Measurements from ENCODE around the gene MYH13. TPM values are rescaled to one million over a fixed set of nuclear protein-coding genes. Genes with fewer than 3 reads are reported as not detected.

MYH13 gene
- total and polyA plus RNA-seq, 10 donors: 0.02 to 0.19 (median 0.06) TPM; not detected in 5

- peaks cover 0 to 5% (median 0%) of the 10 kb centered on the region in 7 donors for H3K27me3 ChIP-seq (replicated peaks in 1 of 7)
- H3K36me3 ChIP-seq: no peaks in the 10 kb centered on the region
- no peaks in the 10 kb centered on the region for H3K9me3 ChIP-seq
- no peak for DNase-seq
- TF ChIP-seq, protein P1, sequence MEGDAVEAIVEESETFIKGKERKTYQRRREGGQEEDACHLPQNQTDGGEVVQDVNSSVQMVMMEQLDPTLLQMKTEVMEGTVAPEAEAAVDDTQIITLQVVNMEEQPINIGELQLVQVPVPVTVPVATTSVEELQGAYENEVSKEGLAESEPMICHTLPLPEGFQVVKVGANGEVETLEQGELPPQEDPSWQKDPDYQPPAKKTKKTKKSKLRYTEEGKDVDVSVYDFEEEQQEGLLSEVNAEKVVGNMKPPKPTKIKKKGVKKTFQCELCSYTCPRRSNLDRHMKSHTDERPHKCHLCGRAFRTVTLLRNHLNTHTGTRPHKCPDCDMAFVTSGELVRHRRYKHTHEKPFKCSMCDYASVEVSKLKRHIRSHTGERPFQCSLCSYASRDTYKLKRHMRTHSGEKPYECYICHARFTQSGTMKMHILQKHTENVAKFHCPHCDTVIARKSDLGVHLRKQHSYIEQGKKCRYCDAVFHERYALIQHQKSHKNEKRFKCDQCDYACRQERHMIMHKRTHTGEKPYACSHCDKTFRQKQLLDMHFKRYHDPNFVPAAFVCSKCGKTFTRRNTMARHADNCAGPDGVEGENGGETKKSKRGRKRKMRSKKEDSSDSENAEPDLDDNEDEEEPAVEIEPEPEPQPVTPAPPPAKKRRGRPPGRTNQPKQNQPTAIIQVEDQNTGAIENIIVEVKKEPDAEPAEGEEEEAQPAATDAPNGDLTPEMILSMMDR (IDR thresholded peaks at IDR 0.05 in 8 of 11, conservative IDR thresholded peaks at IDR 0.05 in 3 of 11): no peak
- TF ChIP-seq POLR2A (IDR thresholded peaks at IDR 0.05) (no peak), POLR2AphosphoS5 (IDR thresholded peaks at IDR 0.05) (no peak)
- intact Hi-C loops (cut with DNase I; ENCODE audit: low total_unique reads): no loop called here
- WGBS, 5 donors: 32 to 81% (median 50%) methylated on average over 3 of the region's 3 CpGs
- peak overlapping the region in 2 of 8 donors; percentile 8 to 22 for H3K4me3 ChIP-seq
- H3K27ac ChIP-seq: peak overlapping the region in 7 of 8 donors; percentile 28 to 88 (median 70)
- peaks cover 0 to 42% (median 11%) of the 10 kb centered on the region in 6 donors for H3K4me1 ChIP-seq
Observed at GRCh38 chr17:10278218-10278617, 94.6 kb downstream of the MYH13 start.

GRCh38 chr17:10276436-10276835 is 96.4 kb downstream of the MYH13 start:
- WGBS, 5 donors: 45 to 55% (median 48%) methylated on average over 3 of the region's 3 CpGs
- Histone ChIP-seq H3K36me3 (no peaks in the 10 kb centered on the region), H3K27me3 (replicated peaks in 1 of 7) (peaks cover 0 to 5% (median 0%) of the 10 kb centered on the region in 7 donors), H3K9me3 (no peaks in the 10 kb centered on the region), H3K4me1 (peaks cover 0 to 47% (median 11%) of the 10 kb centered on the region in 6 donors), H3K4me3 (peak overlapping the region in 2 of 8 donors; percentile 6 to 18), H3K27ac (peak overlapping the region in 7 of 8 donors; percentile 70 to 88 (median 82))
- DNase-seq: no peak
- TF ChIP-seq POLR2AphosphoS5 (IDR thresholded peaks at IDR 0.05): no peak
- TF ChIP-seq, protein P1 (IDR thresholded peaks at IDR 0.05 in 8 of 11, conservative IDR thresholded peaks at IDR 0.05 in 3 of 11): no peak
- TF ChIP-seq POLR2A (IDR thresholded peaks at IDR 0.05): no peak
- intact Hi-C loops (cut with DNase I; ENCODE audit: low total_unique reads): no loop called here

- H3K27ac ChIP-seq: peak overlapping the region; percentile 6 to 88 (median 80)
- no peaks in the 10 kb centered on the region for H3K9me3 ChIP-seq
- intact Hi-C loops (cut with DNase I; ENCODE audit: low total_unique reads): no loop called here
- peaks cover 0 to 47% (median 11%) of the 10 kb centered on the region in 6 donors for H3K4me1 ChIP-seq
- no peak overlapping the region for H3K4me3 ChIP-seq
- no peaks in the 10 kb centered on the region for H3K36me3 ChIP-seq
- no peak for DNase-seq
- H3K27me3 ChIP-seq (replicated peaks in 1 of 7): peaks cover 0 to 5% (median 0%) of the 10 kb centered on the region in 7 donors
- WGBS, 5 donors: 76 to 87% (median 83%) methylated on average over 8 of the region's 8 CpGs
- TF ChIP-seq, protein P1 (IDR thresholded peaks at IDR 0.05 in 8 of 11, conservative IDR thresholded peaks at IDR 0.05 in 3 of 11): no peak
- no peak for TF ChIP-seq POLR2AphosphoS5 (IDR thresholded peaks at IDR 0.05)
- no peak for TF ChIP-seq POLR2A (IDR thresholded peaks at IDR 0.05)
Observed at GRCh38 chr17:10275418-10275817, 97.4 kb downstream of the MYH13 start.

DNA sequence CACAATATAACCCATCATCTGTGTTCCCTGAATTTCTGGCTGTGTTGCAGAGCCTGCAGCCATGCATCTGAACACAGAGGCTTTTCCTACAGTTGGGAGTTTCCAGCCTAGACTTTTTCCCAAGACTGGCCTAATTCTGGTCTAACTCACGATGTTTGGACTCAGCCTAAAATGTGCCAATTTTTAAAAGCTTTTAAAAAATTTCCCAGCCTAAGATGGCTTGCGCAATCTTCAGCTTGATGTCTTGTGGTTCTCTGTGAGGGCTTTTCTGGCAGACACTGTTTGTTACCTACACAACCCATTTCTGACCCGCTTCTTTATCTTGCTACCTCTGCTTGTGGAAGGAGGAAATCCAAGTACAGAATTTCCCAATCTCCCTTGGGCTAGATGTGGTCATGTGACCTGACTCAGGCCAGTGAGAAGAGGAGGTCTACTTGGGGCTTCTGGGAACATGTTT is 101.7 kb downstream of the MYH13 start:
- WGBS, 5 donors: 61 to 72% (median 66%) methylated on average over 3 of the region's 3 CpGs
- Histone ChIP-seq H3K36me3 (no peaks in the 10 kb centered on the region), H3K27ac (no peak overlapping the region), H3K4me1 (peaks cover 0 to 24% (median 10%) of the 10 kb centered on the region in 6 donors), H3K27me3 (replicated peaks in 1 of 7) (peaks cover 0 to 5% (median 0%) of the 10 kb centered on the region in 7 donors), H3K9me3 (no peaks in the 10 kb centered on the region), H3K4me3 (no peak overlapping the region)
- no peak for DNase-seq
- TF ChIP-seq, protein P1 (IDR thresholded peaks at IDR 0.05 in 8 of 11, conservative IDR thresholded peaks at IDR 0.05 in 3 of 11): no peak
- TF ChIP-seq POLR2A (IDR thresholded peaks at IDR 0.05): no peak
- TF ChIP-seq POLR2AphosphoS5 (IDR thresholded peaks at IDR 0.05): no peak
- intact Hi-C loops (cut with DNase I; ENCODE audit: low total_unique reads): no loop called here
